ENCODE results near the gene CLEC11A. TPM values are rescaled to one million over a fixed set of nuclear protein-coding genes. Genes with fewer than 3 reads are reported as not detected.

CLEC11A gene
- total RNA-seq, 1 donor from 2014 or later = 33.0 TPM

DNA sequence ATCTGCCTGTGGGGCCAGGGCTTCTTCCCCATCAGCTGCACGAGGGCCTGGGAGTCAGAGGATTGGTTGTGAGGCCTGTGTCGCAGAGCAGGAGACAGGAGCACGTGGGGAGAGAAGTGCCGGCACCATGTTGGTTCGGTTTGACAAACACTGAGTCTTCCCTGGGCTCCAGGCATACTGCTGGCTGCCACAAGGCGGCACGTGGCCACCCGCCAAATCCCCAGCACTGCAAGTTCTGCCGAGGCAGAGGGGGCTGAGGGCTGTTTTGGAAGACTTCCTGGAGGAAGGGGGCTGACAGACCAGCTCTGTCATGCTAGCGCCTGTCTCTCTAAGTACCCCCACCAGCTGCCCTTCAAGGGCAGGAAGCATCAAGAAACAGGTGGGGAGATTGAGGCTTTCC, 13.1 kb upstream of the CLEC11A start:
- Mint-ChIP-seq H3K27ac (no peak overlapping the region), H3K9me3 (no peaks in the 10 kb centered on the region), H3K4me3 (no peak overlapping the region), H3K4me1 (no peaks in the 10 kb centered on the region), H3K36me3 (no peaks in the 10 kb centered on the region), H3K27me3 (ENCODE audit: low read depth) (peaks cover 80% of the 10 kb centered on the region)
- TF ChIP-seq, protein P1, sequence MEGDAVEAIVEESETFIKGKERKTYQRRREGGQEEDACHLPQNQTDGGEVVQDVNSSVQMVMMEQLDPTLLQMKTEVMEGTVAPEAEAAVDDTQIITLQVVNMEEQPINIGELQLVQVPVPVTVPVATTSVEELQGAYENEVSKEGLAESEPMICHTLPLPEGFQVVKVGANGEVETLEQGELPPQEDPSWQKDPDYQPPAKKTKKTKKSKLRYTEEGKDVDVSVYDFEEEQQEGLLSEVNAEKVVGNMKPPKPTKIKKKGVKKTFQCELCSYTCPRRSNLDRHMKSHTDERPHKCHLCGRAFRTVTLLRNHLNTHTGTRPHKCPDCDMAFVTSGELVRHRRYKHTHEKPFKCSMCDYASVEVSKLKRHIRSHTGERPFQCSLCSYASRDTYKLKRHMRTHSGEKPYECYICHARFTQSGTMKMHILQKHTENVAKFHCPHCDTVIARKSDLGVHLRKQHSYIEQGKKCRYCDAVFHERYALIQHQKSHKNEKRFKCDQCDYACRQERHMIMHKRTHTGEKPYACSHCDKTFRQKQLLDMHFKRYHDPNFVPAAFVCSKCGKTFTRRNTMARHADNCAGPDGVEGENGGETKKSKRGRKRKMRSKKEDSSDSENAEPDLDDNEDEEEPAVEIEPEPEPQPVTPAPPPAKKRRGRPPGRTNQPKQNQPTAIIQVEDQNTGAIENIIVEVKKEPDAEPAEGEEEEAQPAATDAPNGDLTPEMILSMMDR (IDR thresholded peaks at IDR 0.05; ENCODE audit: unreplicated experiment) = no peak
- no peak for DNase-seq (ENCODE audit: low spot score in 2 of 2, unreplicated experiment in 2 of 2)

DNA sequence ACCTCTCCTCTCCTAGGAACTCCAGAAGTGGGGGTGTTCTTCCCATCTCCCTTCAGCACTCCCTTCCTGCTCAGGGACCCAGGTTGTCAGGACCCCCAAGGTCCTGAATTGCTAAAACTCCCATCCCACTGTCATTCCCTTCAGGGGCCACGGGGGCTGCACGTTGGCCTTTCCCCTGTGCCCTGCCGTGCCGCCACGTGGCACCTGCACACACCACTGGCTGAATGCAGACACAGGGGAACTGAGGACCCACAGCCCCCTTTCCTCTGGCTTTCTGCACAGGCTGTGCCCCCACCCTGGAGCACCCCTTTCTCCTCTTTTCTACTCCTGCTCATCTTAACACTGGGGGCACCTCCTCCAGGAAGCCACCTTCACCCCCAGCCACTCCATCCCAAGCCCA, 12.6 kb upstream of the CLEC11A start:
- TF ChIP-seq, protein P1 (IDR thresholded peaks at IDR 0.05; ENCODE audit: unreplicated experiment) = no peak
- H3K4me3 Mint-ChIP-seq = no peak overlapping the region
- no peaks in the 10 kb centered on the region for H3K4me1 Mint-ChIP-seq
- H3K9me3 Mint-ChIP-seq = no peaks in the 10 kb centered on the region
- H3K27me3 Mint-ChIP-seq (ENCODE audit: low read depth) = peaks cover 80% of the 10 kb centered on the region
- H3K36me3 Mint-ChIP-seq = no peaks in the 10 kb centered on the region
- DNase-seq (ENCODE audit: low spot score in 2 of 2, unreplicated experiment in 2 of 2) = no peak
- no peak overlapping the region for H3K27ac Mint-ChIP-seq

DNA sequence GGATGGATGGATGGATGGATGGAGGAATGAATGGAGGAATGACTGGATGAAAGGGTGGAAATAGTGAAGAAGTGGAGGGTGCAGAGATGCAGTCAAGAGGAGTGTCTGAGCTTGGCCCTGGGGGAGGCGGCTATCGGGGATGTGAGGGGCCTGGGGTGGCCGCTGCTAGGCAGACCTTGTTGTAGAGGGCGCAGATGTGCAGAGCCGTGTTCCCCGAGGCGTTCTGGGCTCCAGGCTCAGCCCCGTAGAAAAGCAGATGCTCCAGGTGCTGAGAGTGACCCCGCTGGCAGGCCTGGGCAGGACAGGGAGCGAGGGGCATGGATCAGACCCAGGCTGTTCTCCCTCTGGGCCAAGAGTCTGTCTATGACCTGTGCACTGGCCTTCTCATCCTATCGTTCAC, 12.0 kb upstream of the CLEC11A start:
- Mint-ChIP-seq H3K36me3 (no peaks in the 10 kb centered on the region), H3K4me1 (no peaks in the 10 kb centered on the region), H3K4me3 (no peak overlapping the region), H3K27ac (no peak overlapping the region), H3K9me3 (no peaks in the 10 kb centered on the region), H3K27me3 (ENCODE audit: low read depth) (peaks cover 83% of the 10 kb centered on the region)
- TF ChIP-seq, protein P1 (IDR thresholded peaks at IDR 0.05; ENCODE audit: unreplicated experiment) = no peak
- DNase-seq (ENCODE audit: low spot score in 2 of 2, unreplicated experiment in 2 of 2) = no peak

DNA sequence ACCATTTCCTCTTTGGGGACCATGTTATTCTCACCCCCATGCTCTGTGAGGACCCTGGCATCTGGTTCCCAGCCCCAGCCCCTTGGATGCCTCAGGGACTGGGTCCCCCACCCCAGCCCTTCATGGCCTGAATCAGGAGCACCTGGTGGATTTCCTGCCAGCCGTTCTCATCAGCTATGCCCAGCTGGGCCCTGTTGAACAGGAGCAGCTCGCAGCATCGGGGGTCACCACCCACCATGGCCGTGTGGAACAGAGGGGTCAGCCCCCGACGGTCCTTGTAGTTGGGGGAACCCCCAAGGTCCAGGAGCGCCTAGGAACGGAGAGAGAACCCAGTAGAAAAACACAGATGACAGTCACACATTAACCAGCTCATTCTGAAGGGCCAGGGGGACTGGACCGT, 11.4 kb upstream of the CLEC11A start:
- no peak for DNase-seq (ENCODE audit: low spot score in 2 of 2, unreplicated experiment in 2 of 2)
- Mint-ChIP-seq H3K27me3 (ENCODE audit: low read depth) (peaks cover 83% of the 10 kb centered on the region), H3K27ac (no peak overlapping the region), H3K4me3 (no peak overlapping the region), H3K36me3 (no peaks in the 10 kb centered on the region), H3K4me1 (no peaks in the 10 kb centered on the region), H3K9me3 (no peaks in the 10 kb centered on the region)
- TF ChIP-seq, protein P1 (IDR thresholded peaks at IDR 0.05; ENCODE audit: unreplicated experiment) = no peak

DNA sequence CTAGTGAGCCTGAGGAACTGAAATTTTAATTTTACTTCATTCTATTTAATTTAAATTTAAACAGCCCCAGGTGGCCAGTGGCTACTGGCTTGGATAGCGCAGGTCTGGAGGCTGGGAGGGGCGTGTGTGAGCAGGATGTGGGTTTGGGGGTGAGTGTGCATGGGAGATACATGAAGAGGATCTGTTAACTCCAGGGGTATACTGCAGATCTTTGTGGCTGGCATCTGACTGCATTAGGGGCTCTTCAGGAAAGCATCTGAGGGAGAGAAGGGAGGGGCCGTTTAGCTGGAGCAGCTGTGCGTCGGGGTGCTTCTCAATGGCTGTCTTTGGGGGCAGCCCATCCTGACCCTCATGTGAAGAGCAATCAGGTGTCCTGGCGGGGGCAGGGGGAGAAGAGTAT, 10.3 kb upstream of the CLEC11A start:
- Mint-ChIP-seq H3K4me1 (peaks cover 7% of the 10 kb centered on the region), H3K9me3 (no peaks in the 10 kb centered on the region), H3K4me3 (no peak overlapping the region), H3K36me3 (no peaks in the 10 kb centered on the region), H3K27ac (no peak overlapping the region), H3K27me3 (ENCODE audit: low read depth) (peaks cover 82% of the 10 kb centered on the region)
- no peak for DNase-seq (ENCODE audit: low spot score in 2 of 2, unreplicated experiment in 2 of 2)
- TF ChIP-seq, protein P1 (IDR thresholded peaks at IDR 0.05; ENCODE audit: unreplicated experiment) = no peak

Data from mesothelial cell of epicardium (in vitro differentiated cells).